HG03095 (cell line): ENCODE data around the gene GNB3.

Experiments used
- ATAC-seq: cut with Tn5 transposase; IDR thresholded peaks from one replicate; pipeline ENCODE4 v1.9.1; 2021; ENCODE audit warnings: moderate library complexity; ENCODE audit not compliant: unreplicated experiment

Gene GNB3

GRCh38 chr12:6836851-6837250 lies 3.9 kb upstream of the GNB3 start:
- ATAC-seq, result no peak

- ATAC-seq, result no peak
Measured at GRCh38 chr12:6837370-6838060, 3.2 kb upstream of the GNB3 start.

DNA sequence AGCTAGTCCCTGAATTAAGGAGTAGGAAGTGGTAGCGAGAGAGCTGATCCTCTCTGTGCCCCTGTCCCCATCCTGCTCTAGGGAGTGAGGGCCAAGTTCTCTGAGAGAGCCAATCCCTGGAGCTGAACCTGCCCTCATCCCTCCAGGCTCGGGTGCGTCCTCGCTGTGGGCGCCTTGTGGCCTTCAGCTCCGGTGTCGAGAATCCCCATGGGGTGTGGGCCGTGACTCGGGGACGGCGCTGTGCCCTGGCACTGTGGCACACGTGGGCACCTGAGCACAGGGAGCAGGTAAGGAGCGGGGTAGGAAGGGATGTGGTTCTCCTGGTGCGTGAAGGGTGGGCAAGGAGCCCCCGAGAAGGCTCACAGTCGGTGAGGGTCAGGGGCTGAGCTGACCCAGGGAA lies 1.9 kb upstream of the GNB3 start:
- ATAC-seq, result no peak

DNA sequence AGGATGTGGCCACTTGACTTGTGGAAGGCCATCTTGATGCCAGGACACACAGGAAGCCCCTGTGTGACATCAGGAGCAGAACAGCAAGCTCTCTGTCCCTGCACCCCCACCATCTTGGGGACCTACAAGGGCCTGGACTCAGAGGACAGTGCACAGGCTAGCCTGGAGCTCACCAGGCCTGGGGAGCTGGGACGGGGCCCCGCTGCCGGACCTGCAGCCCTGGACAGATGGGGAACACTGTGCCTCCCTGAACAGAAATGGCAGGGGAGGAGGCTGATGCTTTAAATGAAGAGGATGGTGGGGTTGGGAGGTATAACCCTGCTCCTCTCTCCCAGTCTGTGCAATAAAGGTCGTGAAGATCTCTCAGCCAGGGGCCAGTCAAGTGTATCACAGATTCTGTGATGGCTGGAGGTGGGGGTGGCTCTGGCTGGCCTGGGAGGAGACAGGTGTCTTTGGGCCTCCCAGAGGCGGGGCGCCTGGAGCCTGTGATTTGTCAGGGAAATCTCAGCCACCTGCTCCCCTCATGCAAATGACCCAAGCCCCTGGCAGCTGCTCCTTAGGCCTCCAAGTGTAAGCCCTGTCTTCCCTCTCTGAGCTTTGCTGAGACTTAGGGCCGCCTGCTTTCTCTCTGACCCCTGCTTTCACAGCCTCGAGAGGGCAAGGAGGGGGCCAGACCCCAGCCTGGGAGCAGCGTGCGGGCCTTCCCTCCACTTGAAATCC lies 1.1 kb upstream of the GNB3 start:
- ATAC-seq, result peak; percentile 87

DNA sequence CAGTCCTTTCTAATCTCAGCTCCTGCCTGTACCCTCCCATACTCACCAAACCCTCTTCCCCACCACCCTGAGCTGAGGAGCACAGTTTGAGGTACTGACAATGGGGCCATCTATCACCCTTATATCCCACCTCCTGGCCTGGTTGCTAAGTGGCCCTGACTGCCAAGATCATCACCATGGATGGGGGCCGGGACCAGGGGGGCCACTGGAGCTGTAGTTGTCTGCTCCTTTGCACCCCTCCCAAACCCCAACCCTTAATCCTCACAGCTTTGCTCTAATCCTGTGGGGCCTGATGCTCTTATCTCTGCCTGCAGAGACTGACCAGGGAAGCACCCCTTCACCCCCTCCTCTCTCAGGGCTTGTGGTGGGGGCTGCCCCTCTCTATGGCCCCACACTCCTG lies 395 bp upstream of the GNB3 start:
- no peak for ATAC-seq

GRCh38 chr12:6842075-6842474 lies 1.4 kb downstream of the GNB3 start:
- ATAC-seq, result no peak

- no peak for ATAC-seq
Measured at GRCh38 chr12:6843118-6843902, 2.6 kb downstream of the GNB3 start.

DNA sequence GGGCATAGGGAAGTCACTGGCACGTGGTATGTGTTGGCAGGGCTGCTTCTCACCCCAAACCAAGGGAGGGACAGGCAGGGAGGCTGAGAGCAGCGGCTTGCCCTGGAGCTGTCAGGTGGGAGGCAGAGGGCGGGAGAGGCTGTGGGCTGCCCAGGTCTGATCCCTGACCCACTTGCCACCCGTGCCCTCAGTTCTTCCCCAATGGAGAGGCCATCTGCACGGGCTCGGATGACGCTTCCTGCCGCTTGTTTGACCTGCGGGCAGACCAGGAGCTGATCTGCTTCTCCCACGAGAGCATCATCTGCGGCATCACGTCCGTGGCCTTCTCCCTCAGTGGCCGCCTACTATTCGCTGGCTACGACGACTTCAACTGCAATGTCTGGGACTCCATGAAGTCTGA lies 4.7 kb downstream of the GNB3 start:
- no peak for ATAC-seq

DNA sequence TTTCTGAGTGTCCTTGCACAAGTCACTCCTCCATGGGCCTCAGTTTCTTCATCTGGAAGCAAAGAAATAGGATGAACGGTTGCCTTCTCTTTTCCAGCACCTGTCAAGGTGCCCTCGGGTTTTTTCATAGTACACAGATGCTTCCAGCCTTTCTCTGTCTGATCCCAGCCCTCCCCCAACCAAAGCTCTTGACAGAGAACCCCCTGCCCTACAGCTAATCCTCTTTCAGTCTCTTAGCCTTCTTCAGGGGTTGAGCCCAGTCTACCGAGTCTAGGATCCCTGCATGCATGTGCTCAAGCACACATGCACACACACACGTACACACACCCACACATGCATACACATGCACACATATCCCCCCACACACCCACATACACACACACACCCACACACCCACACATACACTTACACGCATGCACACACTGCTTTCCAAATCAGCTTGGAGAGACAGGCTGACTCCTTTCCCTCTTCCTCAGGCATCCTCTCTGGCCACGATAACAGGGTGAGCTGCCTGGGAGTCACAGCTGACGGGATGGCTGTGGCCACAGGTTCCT lies 5.7 kb downstream of the GNB3 start:
- no peak for ATAC-seq

- no peak for ATAC-seq
Measured at GRCh38 chr12:6847676-6848075, 7.0 kb downstream of the GNB3 start.

GRCh38 chr12:6849427-6849826 lies 8.7 kb downstream of the GNB3 start:
- ATAC-seq, result no peak

DNA sequence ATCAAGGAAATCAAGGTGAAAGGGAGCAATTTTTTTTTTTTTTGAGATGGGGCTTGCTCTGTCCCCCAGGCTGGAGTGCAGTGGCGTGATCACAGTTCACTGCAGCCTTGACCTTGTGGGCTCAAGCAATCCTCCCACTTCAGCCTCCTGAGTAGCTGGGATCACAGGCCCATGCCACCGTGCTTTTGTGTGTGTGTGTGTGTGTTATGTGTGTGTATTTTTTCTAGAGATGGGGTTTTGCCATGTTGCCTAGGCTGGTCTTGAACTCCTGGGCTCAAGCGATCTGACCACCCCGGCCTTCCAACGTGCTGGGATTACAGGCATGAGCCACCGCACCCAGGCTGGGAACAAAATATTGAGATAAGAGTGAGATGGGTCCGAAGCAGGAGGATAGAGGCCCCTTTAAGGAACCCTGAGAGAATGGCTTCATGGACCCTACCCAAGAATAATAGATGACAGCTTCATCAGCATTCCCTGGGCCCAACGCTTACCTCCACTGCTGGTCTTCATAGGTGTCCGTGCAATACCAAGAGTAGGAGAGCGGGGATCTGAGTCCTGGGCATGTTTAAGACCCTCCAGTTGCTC lies 9.3 kb downstream of the GNB3 start:
- no peak for ATAC-seq

DNA sequence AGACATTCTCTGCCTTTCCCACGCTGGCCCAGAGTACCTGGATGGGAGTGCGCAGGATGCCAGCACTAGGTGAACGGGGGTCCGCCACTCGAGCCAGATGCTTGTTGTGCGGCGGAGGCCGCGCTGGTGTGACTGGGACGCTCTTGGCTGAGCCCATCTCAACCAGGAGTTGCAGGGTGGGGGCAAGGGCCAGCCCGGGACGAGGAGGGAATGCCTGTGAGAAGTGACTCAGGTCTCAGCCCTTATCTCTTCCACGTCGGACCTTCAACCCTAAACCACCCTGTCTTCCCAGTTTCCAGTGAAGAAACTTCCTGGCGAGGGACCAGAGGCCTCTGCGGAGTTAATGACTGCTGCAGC lies 10.0 kb downstream of the GNB3 start:
- no peak for ATAC-seq

GRCh38 chr12:6851153-6851920 lies 10.6 kb downstream of the GNB3 start, which contains the start of gene CDCA3:
CDCA3 (minus strand) TSS chr12:6851286; CDS start chr12:6850952, 334 bp downstream.
- ATAC-seq, result peak; percentile 53

GRCh38 chr12:6851921-6852650 lies 11.4 kb downstream of the GNB3 start, which contains the start of gene USP5:
USP5 (plus strand) TSS chr12:6852150; CDS start chr12:6852180, 30 bp downstream.
- peak; percentile 68 for ATAC-seq

GRCh38 chr12:6852651-6853354 lies 12.1 kb downstream of the GNB3 start:
- ATAC-seq, result no peak

GRCh38 chr12:6853626-6854025 lies 12.9 kb downstream of the GNB3 start:
- ATAC-seq, result no peak

DNA sequence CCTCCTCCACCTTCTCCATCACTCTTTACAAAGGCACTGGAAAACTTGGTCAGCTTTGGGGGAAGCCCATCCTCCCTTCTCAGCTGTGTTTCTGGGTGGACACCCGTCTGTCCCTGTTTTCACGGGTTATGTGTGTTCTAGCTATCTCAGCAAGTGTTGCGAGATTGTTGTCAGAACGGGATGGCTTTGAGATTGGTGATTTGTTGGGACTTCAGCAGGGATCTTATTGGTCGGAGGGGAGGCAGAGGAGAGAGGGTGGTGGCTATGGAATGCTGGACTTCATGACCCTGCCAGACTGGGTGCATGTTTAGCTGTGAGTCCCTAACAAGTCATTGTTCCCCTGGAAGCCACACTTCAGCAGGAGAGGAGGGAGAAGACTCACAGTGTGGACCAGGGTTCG lies 13.3 kb downstream of the GNB3 start:
- no peak for ATAC-seq

DNA sequence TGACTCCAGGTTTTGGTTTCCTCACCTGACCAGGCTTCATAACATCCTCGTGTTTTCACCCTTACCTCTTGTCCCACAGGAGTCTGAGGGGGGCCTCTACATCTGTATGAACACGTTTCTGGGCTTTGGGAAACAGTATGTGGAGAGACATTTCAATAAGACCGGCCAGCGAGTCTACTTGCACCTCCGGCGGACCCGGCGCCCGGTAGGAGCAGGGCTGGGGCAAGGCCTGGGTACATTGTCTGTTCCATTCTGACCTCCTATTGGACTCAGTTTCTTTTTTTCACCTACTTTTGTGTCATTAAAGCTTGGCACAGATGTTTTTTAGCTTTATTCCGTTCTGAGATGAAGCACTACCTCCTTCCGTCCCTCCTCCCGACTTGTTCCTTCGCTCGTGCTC lies 14.6 kb downstream of the GNB3 start:
- no peak for ATAC-seq
